Middle frontal gyrus (tissue), 1 donor: ENCODE results near the gene ELN.
"Not testable (repeated sequence)": the region's sequence is repeated elsewhere in the genome, so short reads cannot be mapped to it uniquely, and the experiment has no call there.

Experiments used
- DNase-seq: peaks from one replicate; pipeline ENCODE4 v3.0.0-alpha.2; 2015; ENCODE audit warnings: low spot score; ENCODE audit errors: extremely low spot score

The ELN gene

GRCh38 chr7:74027683-74028320 lies at the start of gene ELN:
TSS of gene ELN (plus strand) at chr7:74028173. CDS start at chr7:74028188, 15 bp downstream.
- DNase-seq: no peak

DNA sequence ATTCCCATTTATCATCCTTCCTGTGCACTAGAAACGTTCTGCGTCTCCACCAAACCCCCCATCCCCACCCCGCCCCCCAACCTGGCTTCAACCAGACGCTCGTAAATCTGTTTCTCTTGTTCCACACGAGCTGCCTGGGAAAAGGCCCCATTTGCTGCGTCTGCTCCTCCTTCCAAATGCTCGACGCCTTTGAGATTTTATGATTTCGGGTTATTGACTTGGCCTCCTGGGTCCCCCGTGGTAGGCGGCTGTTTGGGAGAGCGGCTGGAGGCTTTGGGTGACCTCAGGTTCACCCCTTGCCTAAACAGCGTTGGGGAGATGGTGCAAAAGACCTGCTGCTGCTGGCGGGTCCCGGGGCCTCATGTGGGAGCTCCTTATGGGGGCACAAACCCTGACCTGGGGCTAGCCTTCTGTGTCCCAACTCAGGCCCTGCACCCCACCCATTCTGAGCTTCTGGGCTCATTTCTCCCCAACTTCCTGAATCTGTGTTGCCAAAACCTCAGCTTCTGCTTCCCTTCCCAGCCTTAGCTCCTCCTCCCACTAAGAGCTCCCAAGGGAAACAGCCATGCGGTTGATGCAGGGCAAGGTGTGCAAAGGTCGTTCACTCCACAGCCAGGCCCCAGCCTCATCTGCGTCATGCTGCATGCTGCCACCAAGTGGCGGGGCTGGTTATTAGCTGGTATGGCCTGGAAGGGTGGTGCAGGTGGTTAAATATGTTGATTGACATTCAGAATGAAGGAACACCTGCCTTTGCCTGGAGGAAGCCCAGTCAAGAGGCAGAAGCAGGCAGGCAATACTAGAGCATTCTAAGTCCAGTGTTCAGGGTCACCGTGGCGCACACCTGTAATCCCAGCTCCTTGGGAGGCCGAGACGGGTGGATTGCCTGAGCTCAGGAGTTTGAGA lies 49.1 kb upstream of the ELN start:
- no peak for DNase-seq

GRCh38 chr7:73979656-73980055 lies 48.3 kb upstream of the ELN start:
- not testable (repeated sequence) for DNase-seq

DNA sequence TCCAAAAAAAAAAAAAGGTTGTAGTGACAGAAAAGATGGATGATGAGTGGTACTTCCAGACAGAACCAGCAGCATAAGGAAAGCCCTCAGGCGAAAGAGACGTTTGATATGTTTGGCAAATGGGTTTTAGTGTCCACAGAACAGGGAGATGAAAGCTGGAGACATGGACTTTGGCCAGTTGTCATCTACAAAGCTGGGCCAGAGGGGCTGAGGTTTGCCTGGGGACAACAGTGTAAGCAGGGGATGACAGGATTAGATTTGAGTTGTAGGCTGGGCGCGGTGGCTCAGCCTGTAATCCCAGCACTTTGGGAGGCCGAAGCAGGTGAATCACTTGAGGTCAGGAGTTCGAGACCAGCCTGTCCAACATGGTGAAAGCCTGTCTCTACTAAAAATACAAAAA lies 47.8 kb upstream of the ELN start:
- no peak for DNase-seq

- DNase-seq: no peak
Observed at GRCh38 chr7:73981933-73982332, 46.0 kb upstream of the ELN start.

DNA sequence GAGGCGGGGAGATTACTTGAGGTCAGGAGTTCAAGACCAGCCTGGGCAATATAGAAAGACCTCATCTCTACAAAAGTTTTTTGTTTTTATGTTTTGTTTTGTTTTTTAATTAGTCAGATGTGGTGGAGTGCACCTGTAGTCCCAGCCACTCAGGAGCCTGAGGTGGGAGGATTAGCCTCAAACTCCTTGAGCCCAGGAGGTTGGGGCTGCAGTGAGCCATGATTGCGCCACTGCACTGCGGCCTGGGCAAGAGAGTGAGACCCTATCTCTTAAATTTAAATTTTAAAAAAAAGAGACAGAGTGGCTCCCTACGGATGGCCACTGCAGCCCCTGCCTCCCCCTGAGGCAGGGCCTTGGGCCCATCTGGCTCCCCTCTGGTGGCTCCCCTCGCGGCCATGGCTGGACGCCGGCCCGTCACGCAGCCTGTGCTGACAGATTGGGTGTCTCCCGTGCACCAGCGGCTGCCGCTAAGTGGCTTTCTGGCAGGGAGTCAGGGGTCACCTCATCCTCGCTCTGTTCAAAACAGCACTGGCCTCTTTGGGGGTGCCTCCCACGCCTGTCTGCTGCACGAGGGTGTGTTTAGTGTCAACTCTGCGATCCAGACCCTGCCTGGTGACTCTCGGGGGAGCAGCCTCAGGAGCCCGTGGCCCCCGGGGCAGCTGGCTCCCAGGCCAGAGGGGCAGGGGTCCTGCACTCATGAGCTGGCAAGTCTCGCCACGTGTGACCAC lies 44.4 kb upstream of the ELN start:
- no peak for DNase-seq

DNA sequence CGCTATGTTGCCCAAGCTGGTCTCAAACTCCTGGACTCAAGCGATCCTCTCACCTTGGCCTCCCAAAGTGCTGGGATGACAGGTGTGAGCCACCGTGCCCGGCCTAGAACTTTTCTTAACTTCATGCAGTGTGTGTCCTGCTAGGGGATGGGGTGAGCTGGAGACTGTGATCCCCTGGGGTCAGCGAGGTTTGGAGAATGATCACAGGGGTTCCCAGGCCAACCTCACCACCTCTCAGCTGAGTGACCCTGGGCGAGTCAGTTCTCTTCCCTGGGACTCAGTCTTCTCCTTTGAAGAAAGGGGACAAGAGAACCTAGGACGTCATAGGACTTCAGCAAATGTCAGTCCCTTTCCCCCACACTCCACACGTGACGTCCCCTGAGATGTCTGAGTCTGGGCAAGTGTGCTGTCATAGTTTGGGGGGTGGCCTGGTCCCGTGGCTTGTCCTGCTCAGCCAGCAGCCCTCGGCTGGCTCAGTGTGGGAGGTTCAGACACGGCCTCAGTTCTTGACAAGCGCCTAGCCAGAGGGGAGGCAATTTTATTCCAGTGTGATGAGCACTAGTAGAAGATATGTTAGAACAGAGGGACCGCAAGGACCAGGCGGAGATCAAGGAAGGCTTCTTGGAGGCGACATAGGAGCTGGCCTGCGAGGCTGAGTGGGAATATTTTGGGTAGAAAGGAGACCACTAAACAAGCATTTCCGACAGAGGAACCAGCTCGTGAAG lies 43.3 kb upstream of the ELN start:
- DNase-seq: no peak

DNA sequence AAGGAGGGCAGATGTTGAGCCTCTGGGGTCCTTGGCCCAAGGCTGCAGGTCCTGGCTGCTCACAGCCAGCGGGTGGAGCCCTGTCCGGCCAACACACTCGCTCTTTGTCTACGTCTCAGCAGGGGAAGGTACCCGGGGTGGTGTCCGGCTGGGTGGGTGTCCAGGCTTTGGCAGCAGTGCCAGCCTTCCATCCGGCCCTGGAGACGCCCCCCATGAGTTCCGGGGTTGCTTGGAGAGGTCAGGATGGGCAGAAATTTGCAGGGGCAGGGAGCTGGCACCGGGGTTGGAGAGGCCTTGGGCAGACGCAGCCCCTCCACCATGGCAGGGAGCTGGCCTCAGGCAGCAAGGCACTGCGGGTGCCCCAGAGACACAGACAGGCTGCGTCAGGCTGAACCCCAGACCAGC lies 42.2 kb upstream of the ELN start:
- no peak for DNase-seq

DNA sequence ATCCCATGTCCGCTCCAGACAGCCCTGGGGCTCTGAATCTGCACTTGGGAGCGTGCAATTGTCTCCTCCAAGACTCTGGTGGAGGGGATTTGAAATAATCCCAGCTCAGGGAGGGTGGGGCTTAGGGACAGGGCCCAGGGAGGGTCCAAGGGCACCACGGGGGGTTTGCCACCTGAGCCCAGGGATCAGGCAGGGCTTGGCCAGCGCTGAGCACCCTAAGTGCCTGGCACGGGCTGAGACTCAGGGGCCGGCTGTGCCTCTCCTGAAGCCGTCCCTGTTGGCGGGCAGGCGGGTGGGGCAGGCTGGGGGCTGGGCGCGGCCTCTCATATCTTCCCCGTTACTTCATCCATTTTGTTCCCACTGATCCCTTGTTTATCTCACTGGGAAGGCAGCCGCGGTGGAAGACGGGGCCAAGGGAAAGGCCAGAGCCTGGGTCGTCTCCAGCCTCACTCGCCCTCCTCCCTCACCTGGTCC lies 41.8 kb upstream of the ELN start:
- no peak for DNase-seq

DNA sequence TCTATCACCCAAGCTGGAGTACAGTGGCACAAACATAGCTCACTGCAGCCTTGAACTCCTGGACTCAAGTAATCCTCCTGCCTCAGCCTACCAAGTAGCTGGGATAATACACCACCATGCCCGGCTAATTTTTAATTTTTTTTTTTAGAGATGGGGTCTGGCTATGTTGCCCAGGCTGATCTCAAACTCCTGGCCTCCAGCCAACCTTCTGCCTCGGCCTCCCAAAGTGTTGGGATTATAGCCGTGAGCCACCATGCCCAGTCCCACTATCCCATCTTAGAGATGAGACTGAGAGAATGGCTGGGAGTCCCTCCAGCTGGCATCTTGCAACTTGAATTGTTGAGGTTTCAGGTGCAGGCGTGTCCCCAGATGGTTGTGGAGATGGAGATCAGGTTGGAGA lies 40.7 kb upstream of the ELN start:
- no peak for DNase-seq

DNA sequence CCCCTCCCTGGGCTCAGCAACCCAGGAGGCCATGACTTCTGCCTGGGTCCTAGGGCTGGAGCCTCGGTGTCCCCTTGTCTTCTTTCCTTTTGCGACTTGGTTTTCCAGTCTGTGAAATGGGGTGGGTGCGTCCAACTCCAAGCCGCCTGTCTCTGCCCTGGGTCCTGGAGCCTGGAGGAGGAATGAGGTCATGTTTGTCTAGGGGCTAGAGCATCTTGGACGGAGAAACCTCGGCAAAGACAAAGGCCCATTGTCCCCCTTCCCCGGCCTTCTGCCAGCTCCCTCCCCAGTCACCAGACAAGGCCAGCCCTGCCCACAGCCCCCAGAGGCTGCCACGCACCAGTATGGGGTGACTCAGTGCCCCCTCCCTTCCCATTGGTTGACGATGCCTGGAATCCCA lies 39.8 kb upstream of the ELN start:
- DNase-seq: peak; percentile 20

DNA sequence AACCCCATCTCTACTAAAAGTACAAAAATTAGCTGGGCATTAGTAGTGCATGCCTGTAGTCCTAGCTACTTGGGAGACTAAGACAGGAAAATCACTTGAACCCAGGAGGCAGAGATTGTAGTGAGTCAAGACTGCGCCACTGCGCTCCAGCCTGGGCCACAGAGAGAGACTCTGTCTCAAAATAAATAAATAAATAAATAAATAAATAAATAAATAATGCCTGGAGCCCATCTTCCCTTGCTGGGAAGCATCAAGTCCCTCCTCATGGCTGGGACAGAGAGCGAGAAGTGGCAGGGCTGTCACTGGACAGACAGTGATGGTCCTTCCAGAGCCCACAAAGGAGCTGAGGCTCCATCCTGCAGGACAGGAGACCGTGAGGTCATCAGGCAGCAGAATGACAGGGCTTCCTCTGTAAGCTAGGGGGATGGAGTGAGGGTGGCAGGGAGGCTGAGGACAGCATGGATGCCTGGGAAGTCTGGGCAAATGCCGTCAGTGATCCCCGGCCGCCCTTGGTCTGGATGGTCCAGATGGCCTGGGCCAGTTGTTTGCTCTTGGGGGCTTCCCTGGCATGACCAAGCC lies 36.4 kb upstream of the ELN start:
- DNase-seq: no peak

DNA sequence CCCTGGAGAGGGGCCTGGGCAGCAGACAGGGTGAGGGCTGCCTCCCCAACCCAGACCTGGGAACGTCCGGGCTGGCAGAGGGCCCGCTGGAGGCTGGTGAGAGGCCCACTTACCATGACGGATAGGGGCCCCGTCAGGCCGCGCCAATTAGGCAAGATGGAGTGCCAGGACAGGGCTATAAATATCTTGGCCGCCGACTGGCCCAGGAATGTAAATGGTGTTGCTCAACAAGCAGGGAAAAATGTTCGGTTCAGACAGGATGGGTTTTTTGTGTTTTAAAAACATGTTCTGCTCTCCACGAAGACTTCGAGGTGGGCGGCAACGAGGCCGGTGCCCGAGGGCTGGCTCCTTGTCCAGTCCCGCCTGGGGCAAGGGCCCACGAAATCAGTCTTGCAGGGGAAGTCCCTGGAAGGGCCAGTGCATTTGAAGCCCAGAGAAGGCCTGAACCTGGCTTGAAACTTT lies 35.8 kb upstream of the ELN start:
- no peak for DNase-seq

GRCh38 chr7:73994023-73994422 lies 34.0 kb upstream of the ELN start:
- DNase-seq: no peak

GRCh38 chr7:73994761-73995160 lies 33.2 kb upstream of the ELN start:
- no peak for DNase-seq

- DNase-seq: no peak
Observed at GRCh38 chr7:73995330-73995729, 32.6 kb upstream of the ELN start.

DNA sequence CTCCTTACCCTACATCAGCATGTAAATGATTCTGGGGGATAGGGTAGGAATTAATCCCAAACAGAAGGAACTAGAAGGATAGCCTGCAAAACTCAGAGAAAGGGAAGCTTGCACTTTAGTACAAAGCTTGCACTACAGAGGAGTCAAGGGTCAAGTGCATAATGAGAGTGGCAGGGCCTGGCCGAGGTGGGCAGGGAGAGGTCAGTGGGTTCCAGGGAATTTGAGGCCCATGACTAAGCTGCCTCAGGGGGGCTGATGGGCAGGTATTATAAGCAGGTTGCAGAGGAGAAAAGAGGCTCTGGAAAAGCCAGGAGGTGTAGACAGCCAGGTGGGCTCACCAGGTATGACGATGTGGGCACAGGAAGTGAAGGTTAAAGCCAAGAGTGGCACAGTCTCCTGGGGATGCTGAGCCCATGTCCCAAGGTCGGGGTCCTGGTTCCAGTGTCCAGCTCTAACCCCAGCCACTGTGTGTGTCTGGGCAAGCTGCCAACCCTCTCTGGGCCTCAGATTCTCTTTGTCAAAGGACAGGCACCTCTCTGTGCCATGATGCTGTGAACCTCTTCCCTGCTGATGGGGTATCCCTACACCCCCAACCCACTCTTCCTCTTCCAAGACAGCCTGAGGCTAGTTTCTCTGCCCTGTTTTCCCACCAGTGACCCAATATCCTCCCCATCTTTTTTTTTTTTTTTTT lies 32.0 kb upstream of the ELN start:
- DNase-seq: no peak

DNA sequence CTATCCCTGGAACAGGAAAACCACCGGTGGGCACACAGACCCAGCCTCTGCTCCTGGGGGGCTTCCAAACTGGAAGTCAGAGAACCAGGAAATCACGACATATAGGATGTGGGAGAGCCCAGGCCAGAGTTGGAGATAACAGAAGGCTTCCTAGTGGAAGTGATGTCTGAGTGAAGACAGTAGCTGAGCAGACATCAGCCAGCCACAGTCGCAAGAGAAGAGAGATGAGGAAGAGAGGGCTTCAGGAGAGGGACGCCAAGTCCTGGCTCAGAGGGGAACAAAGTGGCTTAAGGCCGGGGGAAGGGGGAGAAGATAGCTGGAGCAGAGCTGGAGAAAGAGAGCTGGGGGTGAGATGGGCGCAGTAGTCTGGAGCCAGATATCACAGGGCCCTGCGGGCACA lies 30.9 kb upstream of the ELN start:
- DNase-seq: no peak

DNA sequence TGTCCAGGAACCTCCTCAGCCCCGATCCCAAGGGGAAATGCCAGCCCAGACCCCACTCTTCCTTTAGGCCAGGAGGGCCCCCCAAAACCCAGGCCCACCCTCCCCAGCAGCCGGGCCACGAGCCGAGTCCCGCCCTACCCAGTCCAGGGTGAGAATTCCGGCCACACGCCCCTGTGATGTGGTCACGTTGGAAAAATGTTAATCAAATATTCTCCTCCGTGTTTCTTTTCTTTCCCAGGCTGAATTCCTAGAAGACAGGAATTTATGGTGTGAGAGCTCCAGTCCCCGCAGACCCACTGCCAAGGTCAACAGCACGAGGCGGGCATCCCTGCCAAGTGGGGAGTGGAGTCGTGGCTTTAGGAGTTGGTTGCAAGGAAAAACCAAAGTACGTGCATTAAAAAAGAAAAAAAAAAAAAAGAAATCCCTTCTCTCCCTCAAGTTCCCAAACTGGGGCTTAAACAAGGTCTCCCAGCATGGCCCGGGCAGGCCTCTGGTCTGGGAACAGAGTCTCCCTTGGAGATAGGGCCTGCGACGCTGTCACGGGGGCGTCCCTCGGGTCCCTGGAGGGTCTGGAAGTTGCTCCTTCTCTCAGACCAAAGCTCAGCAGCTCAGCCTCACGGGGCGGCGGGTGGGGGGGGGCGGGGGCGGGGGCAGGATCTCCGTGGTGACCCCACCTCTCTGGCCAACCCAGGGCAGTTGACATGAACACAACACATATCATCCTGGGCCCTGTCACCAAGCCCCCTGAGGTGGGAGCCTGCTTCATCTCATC lies 28.1 kb upstream of the ELN start:
- no peak for DNase-seq
